Peyer's patch (tissue), 4 donors: ENCODE data around the gene TMEM51. TPM values are rescaled to one million over a fixed set of nuclear protein-coding genes. Genes with fewer than 3 reads are reported as not detected.
A peak's percentile ranks its signal among the peaks of the same experiment; 100 is the strongest.

Experiments used
- DNase-seq, 3 donors: peaks; one replicate each; pipeline ENCODE4 v3.0.0-alpha.2; 2017 to 2019
- H3K27ac ChIP-seq, 4 donors: fragments of 200-600 bp; sonication (generic); one replicate each; pipeline ENCODE4 v1.5.1; 2016 to 2019
- H3K27me3 ChIP-seq, 2 donors: fragments of 200-600 bp; sonication (generic); one replicate each; pipeline ENCODE4 v1.5.1; 2019
- H3K36me3 ChIP-seq, 3 donors: fragments of 200-600 bp; sonication (generic); one replicate each; pipeline ENCODE4 v1.5.1; 2016 to 2019
- H3K4me1 ChIP-seq, 4 donors: fragments of 200-600 bp; sonication (generic); one replicate each; pipeline ENCODE4 v1.5.1; 2016 to 2019
- H3K4me3 ChIP-seq, 4 donors: fragments of 200-600 bp; sonication (generic); 1 replicate in 3 of 4; 2 replicates in 1 of 4; pipeline ENCODE4 v1.5.1; 2016 to 2019; ENCODE audit warnings: mild to moderate bottlenecking in 1 of 4
- H3K9me3 ChIP-seq, 4 donors: fragments of 200-600 bp; sonication (generic); one replicate each; pipeline ENCODE4 v1.5.1; 2016 to 2019; ENCODE audit warnings: mild to moderate bottlenecking in 1 of 4
- POLR2A ChIP-seq, 2 donors: fragments of 450-650 bp; IDR thresholded peaks; one replicate each; pipeline ENCODE4 v1.5.1; 2017; ENCODE audit warnings: antibody characterized with exemption in 2 of 2, mild to moderate bottlenecking in 2 of 2, moderate library complexity in 2 of 2
- total RNA-seq, 4 donors: library from RNA; depleted of rRNA; stranded (reverse); fragments of >200 nt; gene quantifications; one replicate each; pipeline ENCODE4 v1.1.0, GENCODE V29; 2016
- TF ChIP-seq, protein P1 (sequence below), 6 experiments: fragments of 450-650 bp in 4 of 6; fragments of 200-600 bp in 2 of 6; sonication (generic) in 1 of 6; IDR thresholded peaks; one replicate each; pipeline ENCODE4 v1.5.1; 2017 to 2019; ENCODE audit warnings: antibody characterized with exemption in 6 of 6, mild to moderate bottlenecking in 3 of 6, moderate library complexity in 1 of 6

Gene TMEM51
- total RNA-seq, 4 donors from 2014 or later: 3.3 to 31.0 (median 20.6) TPM

DNA sequence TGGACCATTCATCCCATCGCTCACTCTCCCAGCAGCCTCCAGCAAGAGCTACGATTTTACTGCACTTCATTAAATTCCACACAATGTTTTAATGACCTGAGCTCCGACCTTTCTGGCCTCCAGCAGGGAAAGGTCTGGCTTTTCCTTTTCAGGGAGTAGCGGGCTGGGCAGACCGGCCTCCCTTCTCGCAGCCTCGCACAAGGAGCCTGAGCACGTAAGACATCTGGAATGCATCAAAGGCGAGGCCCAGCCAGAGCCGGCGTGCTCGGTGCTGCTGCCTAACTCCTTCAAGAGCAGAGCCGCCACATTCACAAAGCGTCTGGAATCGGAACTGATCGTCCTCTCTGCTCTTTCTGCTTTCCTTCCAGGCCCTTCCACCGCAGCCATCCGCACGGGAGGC lies 61.0 kb downstream of the TMEM51 start:
- DNase-seq: no peak
- TF ChIP-seq, protein P1, sequence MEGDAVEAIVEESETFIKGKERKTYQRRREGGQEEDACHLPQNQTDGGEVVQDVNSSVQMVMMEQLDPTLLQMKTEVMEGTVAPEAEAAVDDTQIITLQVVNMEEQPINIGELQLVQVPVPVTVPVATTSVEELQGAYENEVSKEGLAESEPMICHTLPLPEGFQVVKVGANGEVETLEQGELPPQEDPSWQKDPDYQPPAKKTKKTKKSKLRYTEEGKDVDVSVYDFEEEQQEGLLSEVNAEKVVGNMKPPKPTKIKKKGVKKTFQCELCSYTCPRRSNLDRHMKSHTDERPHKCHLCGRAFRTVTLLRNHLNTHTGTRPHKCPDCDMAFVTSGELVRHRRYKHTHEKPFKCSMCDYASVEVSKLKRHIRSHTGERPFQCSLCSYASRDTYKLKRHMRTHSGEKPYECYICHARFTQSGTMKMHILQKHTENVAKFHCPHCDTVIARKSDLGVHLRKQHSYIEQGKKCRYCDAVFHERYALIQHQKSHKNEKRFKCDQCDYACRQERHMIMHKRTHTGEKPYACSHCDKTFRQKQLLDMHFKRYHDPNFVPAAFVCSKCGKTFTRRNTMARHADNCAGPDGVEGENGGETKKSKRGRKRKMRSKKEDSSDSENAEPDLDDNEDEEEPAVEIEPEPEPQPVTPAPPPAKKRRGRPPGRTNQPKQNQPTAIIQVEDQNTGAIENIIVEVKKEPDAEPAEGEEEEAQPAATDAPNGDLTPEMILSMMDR (IDR thresholded peaks at IDR 0.05): no peak
- TF ChIP-seq POLR2A (IDR thresholded peaks at IDR 0.05): no peak
- Histone ChIP-seq H3K27me3 (no peaks in the 10 kb centered on the region), H3K9me3 (peaks cover 0 to 4% (median 0%) of the 10 kb centered on the region in 4 donors), H3K4me1 (peaks cover 0 to 14% (median 0%) of the 10 kb centered on the region in 4 donors), H3K27ac (peak overlapping the region in 3 of 4 donors; percentile 4 to 63 (median 25)), H3K36me3 (peaks cover 0 to 10% (median 0%) of the 10 kb centered on the region in 3 donors), H3K4me3 (no peak overlapping the region)

DNA sequence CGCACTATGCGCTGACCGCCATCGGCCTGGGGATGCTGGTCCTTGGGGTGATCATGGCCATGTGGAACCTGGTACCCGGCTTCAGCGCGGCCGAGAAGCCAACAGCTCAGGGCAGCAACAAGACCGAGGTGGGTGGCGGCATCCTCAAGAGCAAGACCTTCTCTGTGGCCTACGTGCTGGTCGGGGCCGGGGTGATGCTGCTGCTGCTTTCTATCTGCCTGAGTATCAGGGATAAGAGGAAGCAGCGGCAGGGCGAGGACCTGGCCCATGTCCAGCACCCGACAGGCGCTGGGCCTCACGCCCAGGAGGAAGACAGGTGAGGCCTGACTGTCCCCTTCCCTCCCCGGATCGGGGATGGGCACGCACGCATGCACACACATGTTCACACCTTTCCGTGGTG lies 61.6 kb downstream of the TMEM51 start:
- DNase-seq: peak in 2 of 3 donors; percentile 67 to 80
- peaks cover 0 to 14% (median 0%) of the 10 kb centered on the region in 3 donors for H3K36me3 ChIP-seq
- TF ChIP-seq, protein P1 (IDR thresholded peaks at IDR 0.05): no peak
- no peak for TF ChIP-seq POLR2A (IDR thresholded peaks at IDR 0.05)

DNA sequence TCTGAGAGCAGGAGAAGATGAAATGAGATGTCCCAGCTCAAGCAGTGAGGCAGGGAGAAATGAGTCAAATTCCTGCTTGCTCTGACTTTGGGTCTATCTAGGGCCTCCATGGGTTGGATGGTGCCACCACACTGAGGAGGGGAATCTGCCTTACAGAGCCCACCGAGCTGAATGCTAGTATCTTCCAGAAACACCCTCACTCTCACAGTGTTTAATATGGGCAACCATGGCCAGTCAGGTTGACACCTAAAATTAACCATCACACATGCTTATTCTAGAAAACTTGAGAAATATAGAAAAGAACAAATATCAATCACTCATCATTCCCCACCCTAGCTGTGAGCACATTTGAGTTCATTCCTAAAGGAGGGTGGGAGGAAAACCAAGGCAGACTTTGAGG lies 64.1 kb downstream of the TMEM51 start:
- no peak for DNase-seq
- Histone ChIP-seq H3K4me3 (no peak overlapping the region), H3K27ac (no peak overlapping the region), H3K9me3 (peaks cover 0 to 4% (median 0%) of the 10 kb centered on the region in 4 donors), H3K4me1 (peaks cover 0 to 18% (median 0%) of the 10 kb centered on the region in 4 donors), H3K27me3 (no peaks in the 10 kb centered on the region), H3K36me3 (peaks cover 0 to 14% (median 0%) of the 10 kb centered on the region in 3 donors)
- TF ChIP-seq, protein P1 (IDR thresholded peaks at IDR 0.05): no peak
- no peak for TF ChIP-seq POLR2A (IDR thresholded peaks at IDR 0.05)

More for the DNA sequence above, 61.6 kb downstream of the TMEM51 start:
- Histone ChIP-seq H3K27me3 (no peaks in the 10 kb centered on the region), H3K27ac (peak overlapping the region in 2 of 4 donors; percentile 25 to 63), H3K9me3 (peaks cover 0 to 4% (median 0%) of the 10 kb centered on the region in 4 donors), H3K4me3 (no peak overlapping the region), H3K4me1 (peaks cover 0 to 14% (median 0%) of the 10 kb centered on the region in 4 donors)

DNA sequence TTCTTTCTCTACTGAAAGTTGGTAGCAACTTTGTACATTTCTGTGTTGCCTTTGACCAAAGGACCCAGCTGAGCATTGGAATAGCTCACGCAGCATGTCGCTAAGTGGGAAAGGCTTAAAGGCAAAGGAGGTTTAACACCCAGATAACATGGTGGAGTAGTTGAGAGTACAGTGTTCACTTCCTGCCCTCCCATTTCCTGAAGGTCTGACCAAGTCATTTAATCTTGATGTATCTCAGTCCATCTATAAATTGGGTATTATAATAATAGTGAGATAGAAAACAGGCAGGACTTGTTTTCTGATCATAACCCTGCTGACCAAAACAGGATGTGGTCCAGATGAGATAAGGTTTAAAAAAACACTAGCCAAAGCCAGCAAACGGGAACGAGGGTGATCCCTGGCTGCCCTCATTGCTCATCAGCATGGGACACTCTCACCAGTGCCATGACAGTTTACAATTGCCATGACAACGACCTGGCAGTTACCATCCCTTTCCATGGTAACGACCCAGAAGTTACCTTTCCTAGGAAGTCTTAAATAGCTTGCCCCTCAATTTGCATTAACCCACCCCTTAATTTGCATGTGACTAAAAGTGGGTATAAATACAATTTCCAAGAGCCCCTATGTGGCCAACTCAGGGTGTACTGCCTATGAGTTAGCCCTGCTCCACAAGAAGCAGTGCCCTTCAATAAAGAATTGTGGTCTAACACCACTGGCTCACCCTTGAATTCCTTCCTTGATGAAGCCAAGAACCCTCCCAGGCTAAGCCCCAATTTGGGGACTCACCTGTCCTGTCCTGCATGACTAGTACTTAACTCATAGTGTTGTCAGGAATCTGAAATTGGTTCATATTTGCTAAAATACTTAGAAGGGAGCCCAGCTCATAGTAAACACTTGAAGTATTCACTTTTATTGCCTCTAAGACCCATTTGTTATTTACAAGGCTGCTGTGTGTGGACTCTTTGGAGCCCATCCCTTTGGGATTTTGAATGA lies 65.0 kb downstream of the TMEM51 start:
- DNase-seq: no peak
- Histone ChIP-seq H3K36me3 (peaks cover 0 to 14% (median 0%) of the 10 kb centered on the region in 3 donors), H3K27me3 (no peaks in the 10 kb centered on the region), H3K4me3 (no peak overlapping the region), H3K27ac (no peak overlapping the region), H3K9me3 (peaks cover 0 to 4% (median 0%) of the 10 kb centered on the region in 4 donors), H3K4me1 (peaks cover 0 to 18% (median 0%) of the 10 kb centered on the region in 4 donors)
- TF ChIP-seq, protein P1 (IDR thresholded peaks at IDR 0.05): no peak
- no peak for TF ChIP-seq POLR2A (IDR thresholded peaks at IDR 0.05)

DNA sequence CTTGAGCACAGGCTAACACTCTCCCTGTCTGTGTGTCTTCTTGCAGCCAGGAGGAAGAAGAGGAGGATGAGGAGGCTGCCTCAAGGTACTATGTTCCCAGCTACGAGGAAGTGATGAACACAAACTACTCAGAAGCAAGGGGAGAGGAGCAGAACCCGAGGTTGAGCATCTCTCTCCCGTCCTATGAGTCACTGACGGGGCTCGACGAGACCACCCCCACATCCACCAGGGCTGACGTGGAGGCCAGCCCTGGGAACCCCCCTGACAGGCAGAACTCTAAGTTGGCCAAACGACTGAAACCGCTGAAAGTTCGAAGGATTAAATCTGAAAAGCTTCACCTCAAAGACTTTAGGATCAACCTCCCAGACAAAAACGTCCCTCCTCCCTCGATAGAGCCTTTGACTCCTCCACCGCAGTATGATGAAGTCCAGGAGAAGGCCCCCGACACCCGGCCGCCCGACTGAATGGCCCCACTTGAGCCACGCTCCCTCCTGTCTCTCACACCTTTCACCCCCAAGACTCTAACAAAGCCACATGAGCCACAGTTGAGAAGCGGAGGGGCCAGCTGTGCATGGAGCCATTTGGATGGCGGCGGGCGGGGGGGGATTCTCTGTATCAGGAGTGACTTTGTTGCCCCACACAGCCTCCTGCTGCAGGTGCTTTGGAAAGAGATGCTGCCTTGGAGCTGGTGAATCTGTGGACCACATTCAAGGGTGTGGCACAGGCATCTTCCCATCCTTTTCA lies 65.9 kb downstream of the TMEM51 start:
- DNase-seq: no peak
- H3K36me3 ChIP-seq: peaks cover 0 to 13% (median 0%) of the 10 kb centered on the region in 3 donors
- no peak overlapping the region for H3K27ac ChIP-seq
- H3K4me1 ChIP-seq: peaks cover 0 to 14% (median 0%) of the 10 kb centered on the region in 4 donors
- H3K4me3 ChIP-seq: no peak overlapping the region
- TF ChIP-seq, protein P1 (IDR thresholded peaks at IDR 0.05): no peak
- TF ChIP-seq POLR2A (IDR thresholded peaks at IDR 0.05): no peak
- H3K9me3 ChIP-seq: peaks cover 0 to 4% (median 0%) of the 10 kb centered on the region in 4 donors
- no peaks in the 10 kb centered on the region for H3K27me3 ChIP-seq
